Measurements from ENCODE around the gene MCM3AP.

- no peak for TF ChIP-seq POLR2A (IDR thresholded peaks at IDR 0.05)
- no peak for TF ChIP-seq CTCF (IDR thresholded peaks at IDR 0.05)
These were observed 35.0 kb upstream of the MCM3AP start for GRCh38 chr21:46320331-46320801.

All from body of pancreas (tissue), 4 donors.